Measurements from ENCODE around the gene RCVRN.

The RCVRN gene

GRCh38 chr17:9941305-9941704 is 36.2 kb upstream of the RCVRN start:
- H3K4me3 ChIP-seq (ENCODE audit: low read depth, low read length) = no peak overlapping the region
- no peak for TF ChIP-seq CTCF (IDR thresholded peaks at IDR 0.05; ENCODE audit: insufficient read depth, low read depth, low read length, missing control alignments)
- no peak for DNase-seq (ENCODE audit: low read depth)

- DNase-seq (ENCODE audit: low read depth) = no peak
- no peak for TF ChIP-seq CTCF (IDR thresholded peaks at IDR 0.05; ENCODE audit: insufficient read depth, low read depth, low read length, missing control alignments)
- no peak overlapping the region for H3K4me3 ChIP-seq (ENCODE audit: low read depth, low read length)
Measured at GRCh38 chr17:9940841-9941240, 35.8 kb upstream of the RCVRN start.

GRCh38 chr17:9938764-9939163 is 33.7 kb upstream of the RCVRN start:
- H3K4me3 ChIP-seq (ENCODE audit: low read depth, low read length) = no peak overlapping the region
- TF ChIP-seq CTCF (IDR thresholded peaks at IDR 0.05; ENCODE audit: insufficient read depth, low read depth, low read length, missing control alignments) = no peak
- DNase-seq (ENCODE audit: low read depth) = no peak

- no peak for TF ChIP-seq CTCF (IDR thresholded peaks at IDR 0.05; ENCODE audit: insufficient read depth, low read depth, low read length, missing control alignments)
- DNase-seq (ENCODE audit: low read depth) = no peak
- H3K4me3 ChIP-seq (ENCODE audit: low read depth, low read length) = no peak overlapping the region
Measured at GRCh38 chr17:9937901-9938300, 32.8 kb upstream of the RCVRN start.

GRCh38 chr17:9937241-9937761 is 32.2 kb upstream of the RCVRN start:
- no peak for DNase-seq (ENCODE audit: low read depth)
- TF ChIP-seq CTCF (IDR thresholded peaks at IDR 0.05; ENCODE audit: insufficient read depth, low read depth, low read length, missing control alignments) = no peak
- H3K4me3 ChIP-seq (ENCODE audit: low read depth, low read length) = no peak overlapping the region

GRCh38 chr17:9936095-9936494 is 31.0 kb upstream of the RCVRN start:
- TF ChIP-seq CTCF (IDR thresholded peaks at IDR 0.05; ENCODE audit: insufficient read depth, low read depth, low read length, missing control alignments) = no peak
- H3K4me3 ChIP-seq (ENCODE audit: low read depth, low read length) = no peak overlapping the region
- DNase-seq (ENCODE audit: low read depth) = no peak

- TF ChIP-seq CTCF (IDR thresholded peaks at IDR 0.05; ENCODE audit: insufficient read depth, low read depth, low read length, missing control alignments) = no peak
- H3K4me3 ChIP-seq (ENCODE audit: low read depth, low read length) = no peak overlapping the region
- no peak for DNase-seq (ENCODE audit: low read depth)
Measured at GRCh38 chr17:9935408-9935807, 30.3 kb upstream of the RCVRN start.
